Measurements from ENCODE around the gene SPTB.

SPTB gene

GRCh38 chr14:64715628-64716412, 163.9 kb downstream of the SPTB start:
- DNase-seq (ENCODE audit: extremely low read depth in 1 of 2, low read depth in 1 of 2) = no peak

- DNase-seq (ENCODE audit: extremely low read depth in 1 of 2, low read depth in 1 of 2) = no peak
Observed at GRCh38 chr14:64715146-64715627, 164.5 kb downstream of the SPTB start.

GRCh38 chr14:64714432-64715025, 165.2 kb downstream of the SPTB start:
- no peak for DNase-seq (ENCODE audit: extremely low read depth in 1 of 2, low read depth in 1 of 2)

- no peak for DNase-seq (ENCODE audit: extremely low read depth in 1 of 2, low read depth in 1 of 2)
Observed at GRCh38 chr14:64713677-64714076, 166.0 kb downstream of the SPTB start.

GRCh38 chr14:64711039-64711438, 168.7 kb downstream of the SPTB start:
- no peak for DNase-seq (ENCODE audit: extremely low read depth in 1 of 2, low read depth in 1 of 2)

GRCh38 chr14:64709126-64709525, 170.6 kb downstream of the SPTB start:
- DNase-seq (ENCODE audit: extremely low read depth in 1 of 2, low read depth in 1 of 2) = no peak

GRCh38 chr14:64708148-64709004, 171.3 kb downstream of the SPTB start:
- no peak for DNase-seq (ENCODE audit: extremely low read depth in 1 of 2, low read depth in 1 of 2)

- no peak for DNase-seq (ENCODE audit: extremely low read depth in 1 of 2, low read depth in 1 of 2)
Observed at GRCh38 chr14:64707661-64708060, 172.0 kb downstream of the SPTB start.

GRCh38 chr14:64706593-64707193, 173.0 kb downstream of the SPTB start:
- DNase-seq (ENCODE audit: extremely low read depth in 1 of 2, low read depth in 1 of 2) = no peak

GRCh38 chr14:64706119-64706592, 173.6 kb downstream of the SPTB start:
- no peak for DNase-seq (ENCODE audit: extremely low read depth in 1 of 2, low read depth in 1 of 2)

- DNase-seq (ENCODE audit: extremely low read depth in 1 of 2, low read depth in 1 of 2) = no peak
Observed at GRCh38 chr14:64705381-64706118, 174.2 kb downstream of the SPTB start.

GRCh38 chr14:64704743-64705380, 174.8 kb downstream of the SPTB start:
- no peak for DNase-seq (ENCODE audit: extremely low read depth in 1 of 2, low read depth in 1 of 2)

- DNase-seq (ENCODE audit: extremely low read depth in 1 of 2, low read depth in 1 of 2) = no peak
Observed at GRCh38 chr14:64704143-64704742, 175.5 kb downstream of the SPTB start, which contains the start of gene PLEKHG3. Gene PLEKHG3, plus strand, starts transcription at chr14:64704424. Its CDS starts 23,208 bp downstream, at chr14:64727632.

- no peak for DNase-seq (ENCODE audit: extremely low read depth in 1 of 2, low read depth in 1 of 2)
Observed at GRCh38 chr14:64703395-64704142, 176.1 kb downstream of the SPTB start.

GRCh38 chr14:64702493-64703394, 177.0 kb downstream of the SPTB start:
- no peak for DNase-seq (ENCODE audit: extremely low read depth in 1 of 2, low read depth in 1 of 2)

GRCh38 chr14:64701660-64702059, 178.0 kb downstream of the SPTB start:
- DNase-seq (ENCODE audit: extremely low read depth in 1 of 2, low read depth in 1 of 2) = no peak

- DNase-seq (ENCODE audit: extremely low read depth in 1 of 2, low read depth in 1 of 2) = no peak
Observed at GRCh38 chr14:64700894-64701293, 178.8 kb downstream of the SPTB start.

All from activated CD8-positive, alpha-beta memory T cell treated with anti-CD3 and anti-CD28 coated beads for 1 hour (primary cell).